GM23338 (cell line): ENCODE data around the gene SPATA25.

Source experiments
- EZH2 ChIP-seq: fragments of 200-600 bp; sonication (generic); IDR thresholded peaks from one replicate; pipeline ENCODE4 v1.8.0; 2017; ENCODE audit warnings: antibody characterized with exemption, mild to moderate bottlenecking, low read depth; ENCODE audit not compliant: unreplicated experiment
- TF ChIP-seq, protein P1 (sequence below), 2 experiments: fragments of 200-600 bp in 1 of 2; sonication (generic) in 1 of 2; conservative IDR thresholded peaks; 2 replicates each; pipeline versions ENCODE4 v1.5.1 to v1.6.1; 2016 to 2017; ENCODE audit warnings: antibody characterized with exemption in 2 of 2, low read depth in 2 of 2, mild to moderate bottlenecking in 2 of 2, moderate library complexity in 1 of 2
- TF ChIP-seq, protein P2 (sequence below): IDR thresholded peaks from one replicate; pipeline ENCODE4 v1.6.1; 2018; ENCODE audit warnings: antibody characterized with exemption; ENCODE audit not compliant: unreplicated experiment

DNA sequence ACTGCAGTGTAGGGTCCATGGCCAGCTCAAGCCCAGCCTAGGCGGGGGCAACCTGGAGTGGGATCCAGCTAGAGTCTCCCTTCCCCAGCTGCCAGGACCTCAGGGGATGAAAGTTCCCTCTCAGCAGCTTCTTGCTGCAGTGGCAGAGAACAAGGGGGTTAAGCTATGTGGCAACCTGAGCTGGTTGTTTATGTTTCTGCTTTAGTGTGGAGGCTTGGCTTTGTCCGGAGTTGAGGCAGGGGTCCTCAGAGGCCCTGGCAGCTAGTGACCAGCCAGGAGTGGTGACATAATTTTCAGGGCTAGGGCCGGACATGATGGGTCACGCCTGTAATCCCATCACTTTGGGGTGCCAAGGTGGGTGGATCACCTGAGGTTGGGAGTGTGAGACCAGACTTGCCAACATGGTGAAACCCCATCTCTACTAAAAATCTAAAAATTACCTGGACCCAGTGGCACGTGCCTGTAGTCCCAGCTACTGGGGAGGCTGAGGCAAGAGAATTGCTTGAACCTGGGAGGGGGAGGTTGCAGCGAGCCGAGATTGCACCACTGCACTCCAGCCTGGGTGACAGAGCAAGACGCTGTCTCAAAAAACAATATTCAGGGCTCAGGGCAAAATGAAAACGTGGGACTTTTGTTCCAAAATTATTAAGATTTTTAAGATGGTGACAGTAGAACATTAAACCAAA is 38.5 kb upstream of the SPATA25 start:
- TF ChIP-seq, protein P1, sequence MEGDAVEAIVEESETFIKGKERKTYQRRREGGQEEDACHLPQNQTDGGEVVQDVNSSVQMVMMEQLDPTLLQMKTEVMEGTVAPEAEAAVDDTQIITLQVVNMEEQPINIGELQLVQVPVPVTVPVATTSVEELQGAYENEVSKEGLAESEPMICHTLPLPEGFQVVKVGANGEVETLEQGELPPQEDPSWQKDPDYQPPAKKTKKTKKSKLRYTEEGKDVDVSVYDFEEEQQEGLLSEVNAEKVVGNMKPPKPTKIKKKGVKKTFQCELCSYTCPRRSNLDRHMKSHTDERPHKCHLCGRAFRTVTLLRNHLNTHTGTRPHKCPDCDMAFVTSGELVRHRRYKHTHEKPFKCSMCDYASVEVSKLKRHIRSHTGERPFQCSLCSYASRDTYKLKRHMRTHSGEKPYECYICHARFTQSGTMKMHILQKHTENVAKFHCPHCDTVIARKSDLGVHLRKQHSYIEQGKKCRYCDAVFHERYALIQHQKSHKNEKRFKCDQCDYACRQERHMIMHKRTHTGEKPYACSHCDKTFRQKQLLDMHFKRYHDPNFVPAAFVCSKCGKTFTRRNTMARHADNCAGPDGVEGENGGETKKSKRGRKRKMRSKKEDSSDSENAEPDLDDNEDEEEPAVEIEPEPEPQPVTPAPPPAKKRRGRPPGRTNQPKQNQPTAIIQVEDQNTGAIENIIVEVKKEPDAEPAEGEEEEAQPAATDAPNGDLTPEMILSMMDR (conservative IDR thresholded peaks at IDR 0.05; ENCODE audit: low read depth in 2 of 2): no peak
- no peak for TF ChIP-seq EZH2
- TF ChIP-seq, protein P2, sequence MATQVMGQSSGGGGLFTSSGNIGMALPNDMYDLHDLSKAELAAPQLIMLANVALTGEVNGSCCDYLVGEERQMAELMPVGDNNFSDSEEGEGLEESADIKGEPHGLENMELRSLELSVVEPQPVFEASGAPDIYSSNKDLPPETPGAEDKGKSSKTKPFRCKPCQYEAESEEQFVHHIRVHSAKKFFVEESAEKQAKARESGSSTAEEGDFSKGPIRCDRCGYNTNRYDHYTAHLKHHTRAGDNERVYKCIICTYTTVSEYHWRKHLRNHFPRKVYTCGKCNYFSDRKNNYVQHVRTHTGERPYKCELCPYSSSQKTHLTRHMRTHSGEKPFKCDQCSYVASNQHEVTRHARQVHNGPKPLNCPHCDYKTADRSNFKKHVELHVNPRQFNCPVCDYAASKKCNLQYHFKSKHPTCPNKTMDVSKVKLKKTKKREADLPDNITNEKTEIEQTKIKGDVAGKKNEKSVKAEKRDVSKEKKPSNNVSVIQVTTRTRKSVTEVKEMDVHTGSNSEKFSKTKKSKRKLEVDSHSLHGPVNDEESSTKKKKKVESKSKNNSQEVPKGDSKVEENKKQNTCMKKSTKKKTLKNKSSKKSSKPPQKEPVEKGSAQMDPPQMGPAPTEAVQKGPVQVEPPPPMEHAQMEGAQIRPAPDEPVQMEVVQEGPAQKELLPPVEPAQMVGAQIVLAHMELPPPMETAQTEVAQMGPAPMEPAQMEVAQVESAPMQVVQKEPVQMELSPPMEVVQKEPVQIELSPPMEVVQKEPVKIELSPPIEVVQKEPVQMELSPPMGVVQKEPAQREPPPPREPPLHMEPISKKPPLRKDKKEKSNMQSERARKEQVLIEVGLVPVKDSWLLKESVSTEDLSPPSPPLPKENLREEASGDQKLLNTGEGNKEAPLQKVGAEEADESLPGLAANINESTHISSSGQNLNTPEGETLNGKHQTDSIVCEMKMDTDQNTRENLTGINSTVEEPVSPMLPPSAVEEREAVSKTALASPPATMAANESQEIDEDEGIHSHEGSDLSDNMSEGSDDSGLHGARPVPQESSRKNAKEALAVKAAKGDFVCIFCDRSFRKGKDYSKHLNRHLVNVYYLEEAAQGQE: no peak
